ENCODE measurements around the gene AKR1C2.
"Not testable (repeated sequence)": the region's sequence is repeated elsewhere in the genome, so short reads cannot be mapped to it uniquely, and the experiment has no call there.

Gene AKR1C2

DNA sequence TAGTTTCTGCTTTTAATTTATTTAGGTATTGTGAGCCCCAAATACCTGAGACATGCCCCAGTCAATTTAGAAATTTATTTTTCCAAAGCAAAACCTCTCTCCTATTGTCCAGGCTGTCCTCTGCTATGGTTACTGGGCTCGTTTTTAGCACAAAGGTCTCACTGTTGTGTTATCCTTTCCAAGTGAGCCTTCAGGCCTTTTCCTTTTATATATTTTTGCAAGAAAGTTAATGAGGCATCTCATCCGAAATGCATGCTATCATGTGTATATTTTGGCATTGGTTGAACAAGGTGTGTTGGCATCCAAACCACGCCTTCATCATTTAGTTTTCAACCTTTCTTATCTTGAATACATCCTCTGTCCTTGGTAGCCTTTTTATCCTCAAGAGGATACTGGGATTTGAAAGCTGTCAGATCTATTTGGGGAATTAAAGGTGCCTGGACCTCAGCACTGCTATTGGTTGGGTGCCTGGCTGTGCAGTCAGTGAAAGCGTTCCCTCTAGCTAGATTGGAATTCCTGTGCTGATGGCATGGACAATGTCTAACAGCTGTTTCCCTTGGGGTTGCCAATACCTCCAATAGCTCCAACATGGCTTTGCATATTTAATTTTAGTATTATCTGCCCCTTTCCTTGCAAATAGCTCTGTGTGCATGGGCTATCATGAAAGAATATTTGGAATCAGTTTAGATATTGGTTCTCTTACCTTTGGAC lies 10.7 kb upstream of the AKR1C2 start:
- not testable (repeated sequence) for H3K4me1 ChIP-seq (ENCODE audit: control insufficient read depth, low read depth, low read length); H3K4me3 ChIP-seq (ENCODE audit: low read length); H2BK15ac ChIP-seq (replicated peaks; ENCODE audit: low read depth); H3K18ac ChIP-seq (ENCODE audit: low read length); H3K79me2 ChIP-seq (ENCODE audit: control insufficient read depth, insufficient read depth, low read length); H3K4ac ChIP-seq (ENCODE audit: low read depth, low read length); H3K56ac ChIP-seq (ENCODE audit: low read length); H3K27ac ChIP-seq (ENCODE audit: low read depth, low read length); H3K27me3 ChIP-seq (ENCODE audit: insufficient read depth, low read length, poor library complexity); H3K4me2 ChIP-seq (ENCODE audit: low read length); H3K36me3 ChIP-seq (ENCODE audit: control insufficient read depth, insufficient read depth, low read length); H2BK120ac ChIP-seq (ENCODE audit: low read depth, low read length); H2BK5ac ChIP-seq (ENCODE audit: low read length); H3K9ac ChIP-seq (ENCODE audit: low read length); H3K23ac ChIP-seq (ENCODE audit: low read length); H4K5ac ChIP-seq (ENCODE audit: low read length); H3K79me1 ChIP-seq (ENCODE audit: low read length); H2AK5ac ChIP-seq (ENCODE audit: low read length); H4K8ac ChIP-seq (ENCODE audit: low read depth, low read length); DNase-seq
- WGBS (ENCODE audit: extremely low coverage, insufficient coverage, low lambda C conversion rate), result no CpG with 5 or more reads among the region's 4 CpGs

- no peak overlapping the region for H2BK15ac ChIP-seq (replicated peaks; ENCODE audit: low read depth)
- no peak overlapping the region for H3K23ac ChIP-seq (ENCODE audit: low read length)
- no peaks in the 10 kb centered on the region for H3K36me3 ChIP-seq (ENCODE audit: control insufficient read depth, insufficient read depth, low read length)
- DNase-seq, result no peak
- no peak overlapping the region for H2AK5ac ChIP-seq (ENCODE audit: low read length)
- WGBS (ENCODE audit: extremely low coverage, insufficient coverage, low lambda C conversion rate), result no CpG with 5 or more reads among the region's 1 CpG
- no peak overlapping the region for H2BK120ac ChIP-seq (ENCODE audit: low read depth, low read length)
- H3K79me1 ChIP-seq (ENCODE audit: low read length), result no peaks in the 10 kb centered on the region
- no peak overlapping the region for H3K4me3 ChIP-seq (ENCODE audit: low read length)
- no peak overlapping the region for H2BK5ac ChIP-seq (ENCODE audit: low read length)
- no peak overlapping the region for H3K18ac ChIP-seq (ENCODE audit: low read length)
- no peaks in the 10 kb centered on the region for H3K79me2 ChIP-seq (ENCODE audit: control insufficient read depth, insufficient read depth, low read length)
- H3K56ac ChIP-seq (ENCODE audit: low read length), result no peak overlapping the region
- H3K27ac ChIP-seq (ENCODE audit: low read depth, low read length), result no peak overlapping the region
- no peak overlapping the region for H4K5ac ChIP-seq (ENCODE audit: low read length)
- H3K4ac ChIP-seq (ENCODE audit: low read depth, low read length), result no peak overlapping the region
- no peak overlapping the region for H3K4me2 ChIP-seq (ENCODE audit: low read length)
- H3K4me1 ChIP-seq (ENCODE audit: control insufficient read depth, low read depth, low read length), result no peaks in the 10 kb centered on the region
- H3K27me3 ChIP-seq (ENCODE audit: insufficient read depth, low read length, poor library complexity), result no peaks in the 10 kb centered on the region
- H4K8ac ChIP-seq (ENCODE audit: low read depth, low read length), result no peak overlapping the region
- H3K9ac ChIP-seq (ENCODE audit: low read length), result no peak overlapping the region
These were observed 9.7 kb upstream of the AKR1C2 start for GRCh38 chr10:5013385-5013784.

- Histone ChIP-seq H3K18ac (ENCODE audit: low read length) (no peak overlapping the region), H3K27ac (ENCODE audit: low read depth, low read length) (no peak overlapping the region), H3K56ac (ENCODE audit: low read length) (no peak overlapping the region), H3K27me3 (ENCODE audit: insufficient read depth, low read length, poor library complexity) (no peaks in the 10 kb centered on the region), H3K79me2 (ENCODE audit: control insufficient read depth, insufficient read depth, low read length) (no peaks in the 10 kb centered on the region), H3K4me2 (ENCODE audit: low read length) (no peak overlapping the region), H3K4me1 (ENCODE audit: control insufficient read depth, low read depth, low read length) (no peaks in the 10 kb centered on the region), H3K36me3 (ENCODE audit: control insufficient read depth, insufficient read depth, low read length) (no peaks in the 10 kb centered on the region), H3K23ac (ENCODE audit: low read length) (no peak overlapping the region), H2BK15ac (replicated peaks; ENCODE audit: low read depth) (no peak overlapping the region), H3K9ac (ENCODE audit: low read length) (no peak overlapping the region), H2BK120ac (ENCODE audit: low read depth, low read length) (no peak overlapping the region), H4K5ac (ENCODE audit: low read length) (no peak overlapping the region), H2BK5ac (ENCODE audit: low read length) (no peak overlapping the region), H3K4me3 (ENCODE audit: low read length) (no peak overlapping the region), H3K79me1 (ENCODE audit: low read length) (no peaks in the 10 kb centered on the region), H4K8ac (ENCODE audit: low read depth, low read length) (no peak overlapping the region), H2AK5ac (ENCODE audit: low read length) (no peak overlapping the region), H3K4ac (ENCODE audit: low read depth, low read length) (no peak overlapping the region)
- WGBS (ENCODE audit: extremely low coverage, insufficient coverage, low lambda C conversion rate), result no CpG with 5 or more reads among the region's 2 CpGs
- DNase-seq, result no peak
These were observed 8.9 kb upstream of the AKR1C2 start for GRCh38 chr10:5012595-5012994.

DNA sequence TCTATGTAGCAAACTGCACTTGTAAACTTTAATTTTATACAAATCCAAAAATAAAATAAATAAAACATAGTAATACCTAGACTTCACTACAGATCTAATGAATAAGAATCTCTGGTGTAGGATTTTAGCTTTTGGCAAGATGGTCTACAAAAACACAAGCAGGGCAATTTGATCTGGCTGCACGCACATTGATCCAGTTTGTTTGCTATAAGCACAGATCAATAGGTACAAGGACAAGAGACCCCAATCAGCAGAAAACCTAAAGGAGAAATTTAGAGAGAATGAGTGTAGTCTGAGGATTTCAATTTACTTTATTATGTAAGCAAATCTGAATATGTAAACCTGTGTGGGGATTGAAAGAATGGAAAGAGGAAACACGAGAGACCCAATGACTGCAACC lies 7.7 kb upstream of the AKR1C2 start:
- not testable (repeated sequence) for H2BK120ac ChIP-seq (ENCODE audit: low read depth, low read length); DNase-seq; H3K4me2 ChIP-seq (ENCODE audit: low read length); H3K4me3 ChIP-seq (ENCODE audit: low read length); H3K36me3 ChIP-seq (ENCODE audit: control insufficient read depth, insufficient read depth, low read length); H3K56ac ChIP-seq (ENCODE audit: low read length); H3K9ac ChIP-seq (ENCODE audit: low read length); H3K18ac ChIP-seq (ENCODE audit: low read length); H2AK5ac ChIP-seq (ENCODE audit: low read length); H3K23ac ChIP-seq (ENCODE audit: low read length); H3K79me2 ChIP-seq (ENCODE audit: control insufficient read depth, insufficient read depth, low read length); H3K27me3 ChIP-seq (ENCODE audit: insufficient read depth, low read length, poor library complexity); H3K27ac ChIP-seq (ENCODE audit: low read depth, low read length); H4K5ac ChIP-seq (ENCODE audit: low read length); H2BK15ac ChIP-seq (replicated peaks; ENCODE audit: low read depth); H3K4me1 ChIP-seq (ENCODE audit: control insufficient read depth, low read depth, low read length); H3K4ac ChIP-seq (ENCODE audit: low read depth, low read length); H2BK5ac ChIP-seq (ENCODE audit: low read length); H3K79me1 ChIP-seq (ENCODE audit: low read length); H4K8ac ChIP-seq (ENCODE audit: low read depth, low read length)
- no CpG with 5 or more reads among the region's 2 CpGs for WGBS (ENCODE audit: extremely low coverage, insufficient coverage, low lambda C conversion rate)

DNA sequence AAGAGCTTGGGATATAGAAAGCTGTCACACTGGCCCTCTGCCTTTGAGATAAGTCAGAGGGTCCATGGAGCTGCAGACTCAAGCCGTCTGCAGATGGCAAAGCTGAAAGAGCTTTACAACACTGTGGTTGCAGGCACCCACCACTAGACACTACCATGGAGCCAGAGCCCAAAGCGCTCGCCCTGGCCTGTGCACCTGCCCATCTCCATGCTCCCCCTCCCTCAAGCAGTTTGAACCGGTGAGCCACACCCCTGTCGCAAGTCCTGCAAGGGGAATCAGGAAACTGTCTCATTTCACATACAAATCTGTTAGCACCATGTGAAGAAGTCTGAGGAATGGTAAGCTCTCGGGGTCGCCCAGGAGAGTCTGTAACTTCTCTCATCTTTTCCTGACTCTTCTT lies 6.4 kb upstream of the AKR1C2 start:
- H3K4me1 ChIP-seq (ENCODE audit: control insufficient read depth, low read depth, low read length); H3K27me3 ChIP-seq (ENCODE audit: insufficient read depth, low read length, poor library complexity); H4K5ac ChIP-seq (ENCODE audit: low read length); H3K79me2 ChIP-seq (ENCODE audit: control insufficient read depth, insufficient read depth, low read length); H3K4ac ChIP-seq (ENCODE audit: low read depth, low read length); H3K23ac ChIP-seq (ENCODE audit: low read length); DNase-seq; H3K4me3 ChIP-seq (ENCODE audit: low read length); H3K4me2 ChIP-seq (ENCODE audit: low read length); H2BK5ac ChIP-seq (ENCODE audit: low read length); H2BK15ac ChIP-seq (replicated peaks; ENCODE audit: low read depth); H3K27ac ChIP-seq (ENCODE audit: low read depth, low read length); H2AK5ac ChIP-seq (ENCODE audit: low read length); H3K56ac ChIP-seq (ENCODE audit: low read length); H3K18ac ChIP-seq (ENCODE audit: low read length); H3K9ac ChIP-seq (ENCODE audit: low read length); H3K79me1 ChIP-seq (ENCODE audit: low read length); H2BK120ac ChIP-seq (ENCODE audit: low read depth, low read length); H4K8ac ChIP-seq (ENCODE audit: low read depth, low read length); H3K36me3 ChIP-seq (ENCODE audit: control insufficient read depth, insufficient read depth, low read length): not testable (repeated sequence)
- no CpG with 5 or more reads among the region's 7 CpGs for WGBS (ENCODE audit: extremely low coverage, insufficient coverage, low lambda C conversion rate)
